Sigmoid colon (tissue), 7 donors: ENCODE data around the gene HOXB8. TPM values are rescaled to one million over a fixed set of nuclear protein-coding genes. Genes with fewer than 3 reads are reported as not detected.

Source experiments
- DNase-seq: peaks from one replicate; pipeline ENCODE4 v3.0.0-alpha.2; 2019
- H3K27ac ChIP-seq, 4 donors: fragments of 200-600 bp; sonication (generic); one replicate each; pipeline ENCODE4 v1.5.1; 2016 to 2019; ENCODE audit warnings: mild to moderate bottlenecking in 1 of 4
- H3K27me3 ChIP-seq, 3 donors: fragments of 200-600 bp; sonication (generic); one replicate each; pipeline ENCODE4 v1.5.1; 2019; ENCODE audit warnings: mild to moderate bottlenecking in 1 of 3
- H3K36me3 ChIP-seq, 4 donors: fragments of 200-600 bp; sonication (generic); one replicate each; pipeline ENCODE4 v1.5.1; 2016 to 2019
- H3K4me1 ChIP-seq, 4 donors: fragments of 200-600 bp; sonication (generic); one replicate each; pipeline ENCODE4 v1.5.1; 2017 to 2019
- H3K4me3 ChIP-seq, 4 donors: fragments of 200-600 bp; sonication (generic); one replicate each; pipeline ENCODE4 v1.5.1; 2017 to 2019; ENCODE audit warnings: mild to moderate bottlenecking in 2 of 4, moderate library complexity in 1 of 4
- H3K9me3 ChIP-seq, 4 donors: fragments of 200-600 bp in 3 of 4; sonication (generic) in 3 of 4; one replicate each; pipeline versions ENCODE4 v1.5.1 to v1.6.1; 2013 to 2019
- CTCF ChIP-seq, 4 experiments: fragments of 450-650 bp in 3 of 4; fragments of 200-600 bp in 1 of 4; IDR thresholded peaks; one replicate each; pipeline ENCODE4 v1.5.1; 2016 to 2019; ENCODE audit warnings: antibody characterized with exemption in 4 of 4, mild to moderate bottlenecking in 3 of 4, moderate library complexity in 2 of 4
- EP300 ChIP-seq, 4 donors: sonication (generic); formaldehyde crosslinking; IDR thresholded peaks; one replicate each; pipeline ENCODE4 v1.6.1; 2017; ENCODE audit warnings: antibody characterized with exemption in 4 of 4
- POLR2A ChIP-seq, 2 donors: fragments of 450-650 bp; IDR thresholded peaks; one replicate each; pipeline ENCODE4 v1.6.1; 2016; ENCODE audit warnings: antibody characterized with exemption in 2 of 2, mild to moderate bottlenecking in 2 of 2, moderate library complexity in 2 of 2
- POLR2AphosphoS5 ChIP-seq, 4 donors: sonication (generic); formaldehyde crosslinking; IDR thresholded peaks; one replicate each; pipeline ENCODE4 v1.6.1; 2017; ENCODE audit warnings: antibody characterized with exemption in 4 of 4
- WGBS, 2 donors: extraction: QIAGEN DNeasy Blood & Tissue Kit; methylation state at CpG; one replicate each; pipeline ENCODE4 v1.1.7; 2013; 5-methylcytosine and 5-hydroxymethylcytosine counted together
- intact Hi-C: fragments of 100-400 bp; cut with DNase I; formaldehyde crosslinking; loops from one replicate; pipeline ENCODE4 v1.15.1; 2023
- polyA plus RNA-seq, 3 donors: library from polyadenylated mRNA; stranded (reverse); fragments of 200-250 nt; gene quantifications; one replicate each; pipeline ENCODE4 v1.2.3, GENCODE V29; 2013
- total RNA-seq, 4 donors: library from RNA; depleted of rRNA; stranded (reverse); fragments of >200 nt; gene quantifications; one replicate each; pipeline ENCODE4 v1.1.0, GENCODE V29; 2016
- donor health status: healthy with polysubstance abuse.
- donor health status: Bipolar disorder and iron deficiency.
- donor health status: healthy.

The HOXB8 gene
- total and polyA plus RNA-seq, 7 donors = 0.68 to 3.4 (median 2.2) TPM; not detected in 3

- WGBS, 2 donors = 41 to 73% methylated on average over 14 of the region's 14 CpGs
- peak overlapping the region; percentile 36 to 70 (median 56) for H3K4me3 ChIP-seq
- peaks cover 0 to 7% (median 0%) of the 10 kb centered on the region in 3 donors for H3K27me3 ChIP-seq
- no peaks in the 10 kb centered on the region for H3K36me3 ChIP-seq
- H3K4me1 ChIP-seq = peaks cover 0 to 59% (median 47%) of the 10 kb centered on the region in 4 donors
- intact Hi-C loops = loop anchor here (2.0 kb wide), 2 partner anchors 100 to 242 kb away; no protein-coding TSS in a partner anchor
- no peaks in the 10 kb centered on the region for H3K9me3 ChIP-seq
- no peak for DNase-seq
- TF ChIP-seq POLR2AphosphoS5 (IDR thresholded peaks at IDR 0.05) (peak in 2 of 4 donors; percentile 10 to 26), EP300 (IDR thresholded peaks at IDR 0.05) (no peak), CTCF (IDR thresholded peaks at IDR 0.05) (no peak), POLR2A (IDR thresholded peaks at IDR 0.05) (no peak)
- peak overlapping the region in 3 of 4 donors; percentile 95 to 99 (median 97) for H3K27ac ChIP-seq
These were observed 22.5 kb downstream of the HOXB8 start for GRCh38 chr17:48592577-48592976.

GRCh38 chr17:48592057-48592514, 23.0 kb downstream of the HOXB8 start:
- H3K4me1 ChIP-seq = peaks cover 0 to 59% (median 48%) of the 10 kb centered on the region in 4 donors

GRCh38 chr17:48591255-48592056, 23.6 kb downstream of the HOXB8 start:
- 78 to 87% methylated on average over 10 of the region's 10 CpGs for WGBS, 2 donors
- peak overlapping the region; percentile 36 to 70 (median 56) for H3K4me3 ChIP-seq
- TF ChIP-seq EP300 (IDR thresholded peaks at IDR 0.05) = no peak
- no peak for TF ChIP-seq POLR2A (IDR thresholded peaks at IDR 0.05)
- no peak for TF ChIP-seq POLR2AphosphoS5 (IDR thresholded peaks at IDR 0.05)
- TF ChIP-seq CTCF (IDR thresholded peaks at IDR 0.05) = no peak
- H3K27me3 ChIP-seq = peaks cover 0 to 7% (median 0%) of the 10 kb centered on the region in 3 donors
- H3K9me3 ChIP-seq = no peaks in the 10 kb centered on the region
- peaks cover 0 to 59% (median 48%) of the 10 kb centered on the region in 4 donors for H3K4me1 ChIP-seq
- intact Hi-C loops = loop anchor here (2.0 kb wide), 2 partner anchors 99 to 241 kb away; no protein-coding TSS in a partner anchor
- no peaks in the 10 kb centered on the region for H3K36me3 ChIP-seq
- DNase-seq = no peak
- H3K27ac ChIP-seq = peak overlapping the region in 3 of 4 donors; percentile 95 to 99 (median 97)

More at GRCh38 chr17:48592057-48592514, 23.0 kb downstream of the HOXB8 start:
- WGBS, 2 donors = 31 to 71% methylated on average over 33 of the region's 33 CpGs
- TF ChIP-seq POLR2A (IDR thresholded peaks at IDR 0.05) (no peak), POLR2AphosphoS5 (IDR thresholded peaks at IDR 0.05) (peak in 1 of 4 donors; percentile 20)
- H3K9me3 ChIP-seq = no peaks in the 10 kb centered on the region
- peak overlapping the region; percentile 36 to 70 (median 56) for H3K4me3 ChIP-seq
- peak overlapping the region in 3 of 4 donors; percentile 95 to 99 (median 97) for H3K27ac ChIP-seq
- no peak for DNase-seq
- no peaks in the 10 kb centered on the region for H3K36me3 ChIP-seq
- peaks cover 0 to 7% (median 0%) of the 10 kb centered on the region in 3 donors for H3K27me3 ChIP-seq
- intact Hi-C loops = loop anchor here (2.0 kb wide), 2 partner anchors 99 to 241 kb away; no protein-coding TSS in a partner anchor

GRCh38 chr17:48590607-48591161, 24.4 kb downstream of the HOXB8 start:
- no peak for TF ChIP-seq EP300 (IDR thresholded peaks at IDR 0.05)
- TF ChIP-seq CTCF (IDR thresholded peaks at IDR 0.05) = no peak
- no peak for TF ChIP-seq POLR2A (IDR thresholded peaks at IDR 0.05)
- TF ChIP-seq POLR2AphosphoS5 (IDR thresholded peaks at IDR 0.05) = peak in 1 of 4 donors; percentile 3
- intact Hi-C loops = no loop called here
- Histone ChIP-seq H3K27me3 (peaks cover 0 to 7% (median 0%) of the 10 kb centered on the region in 3 donors), H3K27ac (peak overlapping the region in 3 of 4 donors; percentile 95 to 99 (median 97)), H3K4me3 (peak overlapping the region; percentile 36 to 70 (median 56)), H3K36me3 (no peaks in the 10 kb centered on the region), H3K4me1 (peaks cover 0 to 55% (median 42%) of the 10 kb centered on the region in 4 donors), H3K9me3 (no peaks in the 10 kb centered on the region)
- DNase-seq = no peak
